K562 (cell line): ENCODE results near the gene COL6A2. TPM values are rescaled to one million over a fixed set of nuclear protein-coding genes. Genes with fewer than 3 reads are reported as not detected.

ENCODE experiments used
- ATAC-seq: fragments of 200-7000 bp; cut with Tn5 transposase; 3 replicates; pipeline ENCODE4 v1.9.1; 2020; ENCODE audit warnings: moderate library complexity
- BruUV-seq: library from RNA; stranded (reverse); fragments of 400-500 nt; replicated peaks from 2 replicates; lab custom pipeline; 2021; lab: Mats Ljungman, UMichigan
- CTCF ChIA-PET: fragments of 300-600 bp; formaldehyde crosslinking; extraction: SDS; loops from one replicate; lab custom pipeline; 2021; ENCODE audit warnings: low intra/inter-chr PET ratio; lab: Yijun Ruan, JAX
- POLR2A ChIA-PET: fragments of 300-600, 350-650 bp; sonication (Branson Sonifier 250); formaldehyde crosslinking; extraction: SDS; loops from one replicate; lab custom pipeline; 2021; ENCODE audit warnings: antibody characterized with exemption, inconsistent platforms; lab: Yijun Ruan, JAX
- DNase-seq, 4 experiments: peaks; one replicate each; pipeline versions ENCODE4 v3.0.0 to v3.0.0-alpha.2; 2011 to 2018; ENCODE audit warnings: low spot score in 3 of 4, mixed read lengths in 3 of 4; ENCODE audit errors: extremely low read depth in 1 of 4
- FAIRE-seq: peaks from 2 replicates; lab custom pipeline; 2011; peaks lifted over from hg19 to GRCh38; lab: Jason Lieb, UNC
- H2AFZ ChIP-seq: 2 replicates; pipeline ENCODE4 v1.6.0; 2011; ENCODE audit warnings: low read depth, low read length, control low read depth, inconsistent platforms
- H3K27ac ChIP-seq: fragments of 200-600 bp; 3 replicates; pipeline ENCODE4 v1.8.0; 2011; ENCODE audit warnings: low read depth, mild to moderate bottlenecking, control low read depth, inconsistent platforms, low read length, moderate library complexity, mixed read lengths; ENCODE audit errors: extremely low read depth
- H3K27me3 ChIP-seq, 2 experiments: fragments of 300-600 bp in 1 of 2; 2 replicates in 1 of 2; 3 replicates in 1 of 2; pipeline versions ENCODE4 v1.6.0 to v1.8.0; 2011; ENCODE audit warnings: inconsistent platforms in 2 of 2, low read length in 2 of 2, mild to moderate bottlenecking in 1 of 2, mixed read lengths in 1 of 2, moderate library complexity in 1 of 2; ENCODE audit not compliant: control insufficient read depth in 2 of 2, insufficient read depth in 2 of 2
- H3K36me3 ChIP-seq: fragments of 300-600 bp; 3 replicates; pipeline ENCODE4 v1.8.0; 2011; ENCODE audit warnings: mild to moderate bottlenecking, low read length, inconsistent platforms; ENCODE audit not compliant: control insufficient read depth, insufficient read depth
- H3K4me1 ChIP-seq, 2 experiments: fragments of 200-600 bp in 1 of 2; replicated peaks in 1 of 2; 2 replicates in 1 of 2; 3 replicates in 1 of 2; pipeline versions ENCODE4 v1.5.1 to v1.8.0; 2011; ENCODE audit warnings: inconsistent platforms in 2 of 2, low read length in 2 of 2, mild to moderate bottlenecking in 1 of 2, mixed read lengths in 1 of 2, moderate library complexity in 1 of 2; ENCODE audit not compliant: control insufficient read depth in 2 of 2, insufficient read depth in 2 of 2
- H3K4me2 ChIP-seq: 2 replicates; pipeline ENCODE4 v1.6.1; 2011; ENCODE audit warnings: low read length, control low read depth, inconsistent platforms, mixed read lengths; ENCODE audit not compliant: insufficient read depth
- H3K4me3 ChIP-seq: fragments of 200-600 bp; sonication (generic), shearing (Covaris generic); 2 replicates; pipeline ENCODE4 v1.5.1; 2016; ENCODE audit warnings: control low read depth, inconsistent platforms
- H3K79me2 ChIP-seq: fragments of 200-600 bp; 3 replicates; pipeline ENCODE4 v1.8.0; 2011; ENCODE audit warnings: low read length, inconsistent platforms; ENCODE audit not compliant: control insufficient read depth, insufficient read depth
- H3K9ac ChIP-seq, 2 experiments: 2 replicates each; pipeline versions ENCODE4 v1.6.0 to v1.6.1; 2011; ENCODE audit warnings: low read depth in 2 of 2, low read length in 2 of 2, control low read depth in 1 of 2, inconsistent platforms in 1 of 2, mild to moderate bottlenecking in 1 of 2, mixed read lengths in 1 of 2; ENCODE audit not compliant: insufficient read depth in 1 of 2
- H3K9me1 ChIP-seq: one replicate; pipeline ENCODE4 v1.6.0; 2011; ENCODE audit warnings: inconsistent platforms, mild to moderate bottlenecking, low read length, moderate library complexity; ENCODE audit not compliant: control insufficient read depth, insufficient read depth
- H3K9me3 ChIP-seq: replicated peaks from 2 replicates; pipeline ENCODE4 v1.5.1; 2011; ENCODE audit warnings: low read depth, low read length, inconsistent platforms; ENCODE audit not compliant: control insufficient read depth, insufficient read depth
- H4K20me1 ChIP-seq: replicated peaks from 2 replicates; pipeline ENCODE4 v1.6.1; 2011; ENCODE audit warnings: low read length, inconsistent platforms, mixed read lengths; ENCODE audit not compliant: control insufficient read depth, insufficient read depth
- ARHGAP35 ChIP-seq: fragments of 450-650 bp; IDR thresholded peaks from 2 replicates; pipeline ENCODE4 v1.6.1; 2018; ENCODE audit not compliant: partially characterized antibody
- GTF2F1 ChIP-seq: IDR thresholded peaks from 2 replicates; pipeline ENCODE4 v1.6.1; 2011; ENCODE audit warnings: low read depth, low read length, improper control_type of control experiment
- HINFP ChIP-seq: fragments of 450-650 bp; conservative IDR thresholded peaks from 2 replicates; pipeline ENCODE4 v1.6.1; 2016; ENCODE audit warnings: missing genetic modification characterization, low read depth, mild to moderate bottlenecking, control low read depth, missing compliant biosample characterization
- SAP30 ChIP-seq: fragments of 200-600 bp; sonication (generic); IDR thresholded peaks from 2 replicates; pipeline ENCODE4 v1.6.1; 2012; ENCODE audit warnings: borderline replicate concordance, low read depth, mild to moderate bottlenecking, moderate library complexity, low read length, control low read depth, inconsistent platforms; ENCODE audit not compliant: insufficient read depth, poor library complexity, severe bottlenecking
- SRSF7 ChIP-seq: fragments of 200-400 bp; formaldehyde crosslinking; optimal IDR thresholded peaks from 2 replicates; pipeline ENCODE3; 2017; ENCODE audit warnings: mild to moderate bottlenecking, low read depth, low read length
- TAF7 ChIP-seq: fragments of 450-650 bp; IDR thresholded peaks from 2 replicates; pipeline ENCODE4 v1.6.1; 2016; ENCODE audit warnings: missing genetic modification characterization, missing compliant biosample characterization
- TRIM28 ChIP-seq: fragments of 450-650 bp; IDR thresholded peaks from 2 replicates; pipeline ENCODE4 v1.6.1; 2017
- ZBTB1 ChIP-seq: sonication (generic); formaldehyde crosslinking; IDR thresholded peaks from 2 replicates; pipeline ENCODE4 v1.8.1; 2023; ENCODE audit warnings: missing genetic modification reagents, low read depth, mild to moderate bottlenecking, borderline replicate concordance
- ZNF165 ChIP-seq: fragments of 250-450 bp; sonication (Bioruptor Pico); IDR thresholded peaks from 2 replicates; pipeline ENCODE4 v1.4.0; 2020; ENCODE audit warnings: borderline replicate concordance
- ZNF311 ChIP-seq: fragments of 250-450 bp; sonication (Bioruptor Pico); IDR thresholded peaks from 2 replicates; pipeline ENCODE4 v1.4.0; 2020; ENCODE audit warnings: mild to moderate bottlenecking, moderate library complexity
- ZNF830 ChIP-seq: fragments of 250-450 bp; sonication (Bioruptor Pico); IDR thresholded peaks from 2 replicates; pipeline ENCODE4 v1.5.0; 2021; ENCODE audit warnings: mild to moderate bottlenecking
- WGBS: fragments of 100-300 bp; shearing (Covaris generic); methylation state at CpG from one replicate; pipeline ENCODE4 v1.1.6; 2016; ENCODE audit warnings: low coverage, mixed read lengths; ENCODE audit not compliant: insufficient coverage; ENCODE audit errors: missing lambda C conversion rate; 5-methylcytosine and 5-hydroxymethylcytosine counted together
- in situ Hi-C: fragments of 300-500 bp; cut with MboI; formaldehyde crosslinking; loops from 4 replicates; pipeline ENCODE4 v1.15.0; 2018; ENCODE audit warnings: inconsistent platforms, mixed read lengths
- intact Hi-C: fragments of 100-400 bp; cut with micrococcal nuclease; formaldehyde crosslinking; loops from 2 replicates; pipeline ENCODE4 v1.14.2; 2022
- polyA plus RNA-seq, 8 experiments: library from polyadenylated mRNA; depleted of rRNA in 4 of 8; stranded (reverse) in 5 of 8; unstranded in 3 of 8; fragments of >200 nt; fragmentation: Nextera tagmentation in 2 of 8; fragmentation: Illumina TruSeq in 1 of 8; extraction: Ambion mirVana in 2 of 8; extraction: Trizol in 1 of 8; gene quantifications; 2 replicates each; pipeline versions ENCODE4 v1.2.1 to v1.2.3, GENCODE V29; 2011 to 2014; ENCODE audit warnings: inconsistent platforms in 1 of 8, missing spikeins in 1 of 8
- total RNA-seq, 7 experiments: library from RNA; depleted of rRNA in 6 of 7; stranded (reverse); fragments of >200 nt in 6 of 7; fragmentation: Illumina TruSeq in 2 of 7; extraction: Trizol in 2 of 7; gene quantifications; 2 replicates each; pipeline versions ENCODE4 v1.2.1 to v1.2.3, GENCODE V29; 2011 to 2021; ENCODE audit warnings: low replicate concordance in 1 of 7

COL6A2 gene
- total and polyA plus RNA-seq, 9 of the 15 experiments (the other 6 are each of a cell fraction or from before 2014, with no cell fraction given): 0.07 to 1.1 (median 0.24) TPM; not detected in 3

- H3K79me2 ChIP-seq: no peaks in the 10 kb centered on the region
- CTCF ChIA-PET: no interaction called here
- H3K27ac ChIP-seq: no peak overlapping the region
- FAIRE-seq (no peak), DNase-seq (peak in 1 of 4 experiments; percentile 14)
- peaks cover 17% of the 10 kb centered on the region; the same call in 1 of the 2 replicates for H4K20me1 ChIP-seq
- peaks cover 61 to 79% of the 10 kb centered on the region in 2 experiments for H3K27me3 ChIP-seq
- peaks cover 0 to 31% of the 10 kb centered on the region in 2 experiments; a peak in 2 of 5 replicates for H3K4me1 ChIP-seq
- TF ChIP-seq ARHGAP35: no peak
- TF ChIP-seq, all 486 proteins: peak for 0
- no peaks in the 10 kb centered on the region for H3K36me3 ChIP-seq
- no TSS peak for BruUV-seq
- intact Hi-C loops (no loop called here), in situ Hi-C loops (no loop called here)
- no peak overlapping the region for H3K4me2 ChIP-seq
- H3K9me3 ChIP-seq: no peaks in the 10 kb centered on the region
- H3K9me1 ChIP-seq: no peaks in the 10 kb centered on the region
- no peak overlapping the region for H2AFZ ChIP-seq
- no peak; the same call in 2 of the 3 replicates for ATAC-seq
- POLR2A ChIA-PET: no interaction called here
- H3K9ac ChIP-seq: no peak overlapping the region
- 1% methylated on average over 27 of the region's 30 CpGs for WGBS
- H3K4me3 ChIP-seq: no peak overlapping the region
Observed at GRCh38 chr21:46080171-46081021, 17.5 kb upstream of the COL6A2 start.

- no peak for ATAC-seq
- H3K4me3 ChIP-seq: no peak overlapping the region
- H3K36me3 ChIP-seq: no peaks in the 10 kb centered on the region
- intact Hi-C loops: no loop called here
- H3K4me1 ChIP-seq: peaks cover 0 to 31% of the 10 kb centered on the region in 2 experiments; a peak in 2 of 5 replicates
- H2AFZ ChIP-seq: no peak overlapping the region
- no peak overlapping the region for H3K27ac ChIP-seq
- no peak for FAIRE-seq
- no peak overlapping the region for H3K4me2 ChIP-seq
- ChIA-PET POLR2A (interaction anchor here (0.6 kb wide), 1 partner anchor 35 kb away, joined by 3 read pairs; no protein-coding TSS in a partner anchor), CTCF (no interaction called here)
- no peaks in the 10 kb centered on the region for H3K79me2 ChIP-seq
- in situ Hi-C loops: no loop called here
- no peak overlapping the region for H3K9ac ChIP-seq
- peak in 1 of 4 experiments; percentile 5 for DNase-seq
- no TSS peak for BruUV-seq
- no peaks in the 10 kb centered on the region for H3K9me1 ChIP-seq
- H4K20me1 ChIP-seq: peaks cover 17% of the 10 kb centered on the region; the same call in 1 of the 2 replicates
- peaks cover 60 to 79% of the 10 kb centered on the region in 2 experiments for H3K27me3 ChIP-seq
- 3% methylated on average over 35 of the region's 39 CpGs for WGBS
- H3K9me3 ChIP-seq: no peaks in the 10 kb centered on the region
- no peak for TF ChIP-seq ZNF830 (CRISPR knock-in tag)
- no peak for TF ChIP-seq ZNF311 (CRISPR knock-in tag)
- TF ChIP-seq SRSF7: no peak
- no peak for TF ChIP-seq GTF2F1
- TF ChIP-seq TRIM28: no peak
- no peak for TF ChIP-seq ZBTB1 (CRISPR knock-in tag)
- no peak for TF ChIP-seq HINFP (tag)
- TF ChIP-seq TAF7 (tag): no peak
- no peak for TF ChIP-seq ZNF165
- no peak for TF ChIP-seq SAP30
Observed at GRCh38 chr21:46081022-46081861, 16.7 kb upstream of the COL6A2 start.
